SK-N-SH (cell line): Measurements from ENCODE around the gene ATP6V1C2.

Experiments used
- CTCF ChIP-seq: fragments of 200-600 bp; sonication (generic); IDR thresholded peaks from 2 replicates; pipeline ENCODE4 v1.6.1; 2017; ENCODE audit warnings: antibody characterized with exemption, mild to moderate bottlenecking, moderate library complexity
- MAX ChIP-seq: IDR thresholded peaks from 2 replicates; pipeline ENCODE4 v1.4.0; 2012; ENCODE audit warnings: low read depth
- NRF1 ChIP-seq: IDR thresholded peaks from 2 replicates; pipeline ENCODE4 v1.6.1; 2012; ENCODE audit warnings: low read depth, mild to moderate bottlenecking, low read length
- TAF1 ChIP-seq: IDR thresholded peaks from 2 replicates; pipeline ENCODE4 v1.6.1; 2012; ENCODE audit warnings: low read depth, mild to moderate bottlenecking, low read length, moderate library complexity, borderline replicate concordance

DNA sequence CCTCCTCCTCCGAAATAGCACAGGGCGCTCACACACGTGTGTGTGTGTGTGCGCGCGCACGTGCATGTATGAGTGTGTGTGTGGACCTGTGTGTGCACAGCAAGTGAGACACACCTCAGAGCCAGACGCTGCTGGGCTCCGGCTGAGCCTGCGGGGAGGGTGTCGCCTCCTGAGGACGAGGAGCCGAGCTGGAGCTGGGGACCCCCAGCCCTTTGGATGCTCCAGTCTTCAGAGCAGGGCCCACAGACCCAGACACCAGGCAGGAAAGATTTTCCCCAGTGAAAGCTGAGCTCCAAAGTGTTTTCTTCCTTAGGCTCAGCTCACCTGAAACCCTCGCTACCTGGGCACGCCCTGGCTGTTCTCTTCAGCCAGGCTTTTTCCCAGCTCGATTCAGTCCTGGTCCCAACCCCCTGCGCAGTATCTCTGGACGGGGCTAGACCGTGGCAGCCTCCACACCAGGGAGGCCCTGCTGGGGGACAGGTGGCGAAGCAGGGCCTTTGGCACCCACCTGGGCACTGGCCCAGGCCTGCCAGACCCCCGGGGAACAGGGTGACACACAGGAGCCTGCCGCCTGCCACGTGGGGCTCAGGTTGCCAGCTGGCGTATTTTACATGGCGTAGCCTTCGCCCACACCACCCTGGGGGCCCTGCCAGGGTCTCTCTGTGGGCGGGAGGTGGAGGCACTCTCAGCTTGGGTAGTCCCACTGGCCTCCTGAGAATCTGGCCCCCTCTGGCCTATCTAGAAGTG lies 55.0 kb downstream of the ATP6V1C2 start:
- TF ChIP-seq MAX (no peak), NRF1 (no peak), CTCF (no peak), TAF1 (no peak)
